A204.1 (cell line): ENCODE measurements around the gene NDUFC2.
"Not testable (repeated sequence)": the region's sequence is repeated elsewhere in the genome, so short reads cannot be mapped to it uniquely, and the experiment has no call there.

ENCODE experiments used
- FAIRE-seq: peaks from 2 replicates; lab custom pipeline; 2012; peaks lifted over from hg19 to GRCh38; lab: Jason Lieb, UNC

The NDUFC2 gene

GRCh38 chr11:78080084-78080817, 589 bp upstream of the NDUFC2 start:
- FAIRE-seq: no peak

DNA sequence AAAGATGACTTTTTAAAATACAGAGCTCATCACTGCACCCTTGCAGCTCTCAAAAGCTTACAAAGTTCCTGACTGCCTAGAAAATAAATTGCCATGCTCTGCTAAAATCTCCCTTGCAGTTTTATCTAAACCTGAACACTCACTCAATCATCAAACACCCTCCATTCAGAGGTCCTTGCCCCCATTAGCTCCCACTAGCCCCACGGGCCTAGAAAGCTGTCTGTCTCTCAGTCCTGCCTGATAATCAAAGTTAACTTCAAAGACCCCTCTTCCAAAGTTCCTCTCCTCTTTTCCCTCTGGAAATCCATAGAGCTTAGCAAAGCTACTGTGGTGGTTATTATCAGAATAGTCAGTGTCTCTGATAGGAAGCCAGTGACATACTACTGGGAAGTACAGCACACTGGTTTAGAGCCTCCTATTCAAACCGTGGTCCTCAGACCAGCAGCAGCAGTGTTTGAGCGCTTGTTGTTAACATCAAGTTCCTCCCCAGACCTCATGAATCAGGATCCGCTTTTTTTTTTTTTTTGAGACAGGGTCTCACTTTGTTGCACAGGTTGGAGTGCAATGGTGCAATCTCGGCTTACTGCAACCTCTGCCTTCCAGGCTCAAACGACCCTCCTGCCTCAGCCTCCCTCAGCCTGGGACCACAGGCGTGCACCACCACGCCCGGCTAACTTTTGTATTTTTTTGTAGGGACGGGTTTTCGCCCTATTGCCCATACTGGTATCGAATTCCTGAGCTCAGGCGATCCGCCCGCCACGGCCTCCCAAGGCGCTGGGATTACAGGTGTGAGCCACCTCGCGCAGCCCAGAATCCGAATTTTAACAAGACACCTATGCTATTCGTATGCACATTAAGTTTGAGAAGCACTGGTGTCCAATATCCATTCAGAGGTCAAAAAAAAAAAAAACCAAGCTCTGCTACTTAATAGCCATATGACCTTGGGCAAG, 1.2 kb downstream of the NDUFC2 start:
- FAIRE-seq: no peak

GRCh38 chr11:78077592-78077991, 2.1 kb downstream of the NDUFC2 start:
- FAIRE-seq: not testable (repeated sequence)

DNA sequence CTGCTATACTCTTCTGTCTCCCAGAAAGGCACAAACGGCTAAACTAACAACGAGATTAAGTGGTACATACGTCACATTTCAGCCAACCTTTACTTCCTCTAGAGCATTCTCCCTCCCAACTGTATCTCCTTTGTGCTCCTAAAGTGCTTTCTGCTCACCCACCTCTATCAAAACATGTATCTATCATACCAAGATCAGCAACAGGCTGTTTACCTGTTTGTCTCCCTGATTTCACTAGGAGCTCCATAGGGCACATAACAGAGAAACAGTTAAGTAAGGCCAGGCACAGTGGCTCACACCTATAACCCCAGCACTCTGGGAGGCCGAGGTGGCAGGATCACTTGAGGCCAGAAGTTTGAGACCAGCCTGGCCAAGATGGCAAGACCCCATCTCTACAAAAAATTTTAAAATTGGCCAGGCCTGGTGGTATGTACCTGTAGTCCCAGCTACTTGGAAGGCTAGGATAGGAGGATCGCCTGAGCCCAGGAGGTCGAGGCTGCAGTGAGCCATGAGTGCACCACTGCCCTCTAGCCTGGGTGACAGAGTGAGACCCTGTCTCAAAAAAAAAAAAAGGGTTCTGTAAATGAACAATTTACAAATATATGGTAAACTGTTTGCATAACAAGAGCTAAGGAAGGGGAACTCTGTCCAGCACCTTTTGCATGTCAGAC, 2.8 kb downstream of the NDUFC2 start:
- FAIRE-seq: no peak

- FAIRE-seq: no peak
Measured at GRCh38 chr11:78074756-78075155, 4.9 kb downstream of the NDUFC2 start.

- FAIRE-seq: no peak
Measured at GRCh38 chr11:78072455-78072854, 7.2 kb downstream of the NDUFC2 start.

DNA sequence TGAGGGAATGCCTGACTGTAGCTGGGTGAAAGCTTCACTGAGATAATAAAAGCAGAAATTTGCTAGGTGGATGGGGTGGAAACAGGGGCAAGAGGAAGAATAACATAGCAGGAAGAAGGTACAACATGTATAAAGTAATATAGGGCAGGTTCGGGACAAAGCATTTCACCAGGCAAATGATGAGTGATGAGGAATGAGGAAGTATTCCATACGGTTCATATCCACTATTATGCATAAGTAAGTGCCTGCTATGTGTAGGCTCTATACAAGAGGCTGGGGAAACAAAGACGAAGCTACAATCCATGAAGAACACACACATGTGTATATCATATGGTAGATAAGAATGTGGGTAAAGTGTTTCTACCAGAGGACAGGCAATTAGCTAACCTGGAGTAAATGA, 7.9 kb downstream of the NDUFC2 start:
- FAIRE-seq: no peak

GRCh38 chr11:78070621-78071020, 9.0 kb downstream of the NDUFC2 start:
- no peak for FAIRE-seq

- no peak for FAIRE-seq
Measured at GRCh38 chr11:78069465-78069864, 10.2 kb downstream of the NDUFC2 start.

DNA sequence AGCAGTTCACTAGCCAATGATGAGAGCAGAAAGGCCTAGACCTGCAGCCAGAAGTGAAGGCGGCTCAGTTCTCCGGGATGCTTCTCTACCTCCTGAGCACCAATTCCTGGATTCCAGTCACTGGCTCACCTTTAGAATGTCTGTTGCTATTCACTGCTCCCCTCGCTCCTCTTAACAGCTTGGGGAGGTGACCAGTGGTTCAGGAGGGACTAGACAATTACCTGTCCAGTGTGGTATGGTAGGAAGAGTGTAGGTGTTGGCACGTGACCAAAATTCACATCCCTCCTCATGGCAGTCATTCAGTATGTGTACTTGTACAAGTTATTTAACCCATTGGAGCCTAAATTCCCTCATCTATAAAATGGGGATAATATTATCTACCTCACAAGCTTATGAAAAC, 12.0 kb downstream of the NDUFC2 start:
- FAIRE-seq: no peak

DNA sequence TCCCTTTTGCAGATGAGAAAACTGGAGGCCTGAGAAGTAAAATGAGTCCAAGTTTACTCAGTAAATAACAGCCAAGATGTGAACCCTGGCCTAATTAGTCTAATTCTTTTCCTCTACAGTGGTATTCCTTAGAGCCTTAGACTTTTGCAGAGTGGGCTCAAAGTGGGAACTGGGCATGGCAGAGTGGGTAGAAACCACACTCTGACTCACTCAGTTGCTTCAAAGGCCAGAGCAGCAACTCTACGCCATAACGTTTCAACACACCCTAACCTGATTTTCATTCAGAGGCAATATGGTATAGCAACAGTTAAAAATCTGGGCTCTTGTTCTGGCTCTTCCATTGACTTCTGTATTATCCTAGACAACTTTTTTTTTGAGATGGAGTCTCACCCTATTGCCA, 13.2 kb downstream of the NDUFC2 start:
- FAIRE-seq: no peak

GRCh38 chr11:78065203-78065602, 14.5 kb downstream of the NDUFC2 start:
- no peak for FAIRE-seq

DNA sequence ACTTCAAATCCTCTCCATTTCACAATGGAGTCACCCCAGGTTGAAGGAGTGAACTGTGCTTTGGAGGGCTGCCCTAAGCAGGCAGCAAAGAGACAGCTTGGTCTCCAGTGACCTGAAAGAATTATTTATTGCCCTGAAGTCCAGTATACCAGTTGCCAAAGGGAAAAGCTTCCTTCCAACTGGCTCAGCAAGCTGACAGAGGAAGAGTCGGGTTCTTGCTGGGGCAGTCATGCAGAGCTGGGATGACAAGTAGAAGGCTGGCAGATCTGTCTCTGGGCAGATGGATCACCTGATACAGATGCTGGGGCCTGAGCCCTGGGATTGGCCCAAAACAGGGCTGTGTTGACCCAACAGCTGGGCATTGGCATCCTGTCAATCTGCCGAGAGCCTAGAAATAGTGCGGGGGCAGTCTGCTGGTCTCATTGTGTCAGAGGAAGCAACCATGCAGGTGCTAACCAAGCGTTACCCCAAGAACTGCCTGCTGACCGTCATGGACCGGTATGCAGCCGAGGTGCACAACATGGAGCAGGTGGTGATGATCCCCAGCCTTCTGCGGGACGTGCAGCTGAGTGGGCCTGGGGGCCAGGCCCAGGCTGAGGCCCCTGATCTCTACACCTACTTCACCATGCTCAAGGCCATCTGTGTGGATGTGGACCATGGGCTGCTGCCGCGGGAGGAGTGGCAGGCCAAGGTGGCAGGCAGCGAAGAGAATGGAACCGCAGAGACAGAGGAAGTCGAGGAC, 16.1 kb downstream of the NDUFC2 start, which contains the start of gene THRSP:
Gene THRSP (plus strand): TSS at position 422 of the 742 bp plus-strand sequence. CDS start 21 bp downstream, at position 443.
- FAIRE-seq: no peak

GRCh38 chr11:78062671-78063070, 17.0 kb downstream of the NDUFC2 start:
- FAIRE-seq: no peak

DNA sequence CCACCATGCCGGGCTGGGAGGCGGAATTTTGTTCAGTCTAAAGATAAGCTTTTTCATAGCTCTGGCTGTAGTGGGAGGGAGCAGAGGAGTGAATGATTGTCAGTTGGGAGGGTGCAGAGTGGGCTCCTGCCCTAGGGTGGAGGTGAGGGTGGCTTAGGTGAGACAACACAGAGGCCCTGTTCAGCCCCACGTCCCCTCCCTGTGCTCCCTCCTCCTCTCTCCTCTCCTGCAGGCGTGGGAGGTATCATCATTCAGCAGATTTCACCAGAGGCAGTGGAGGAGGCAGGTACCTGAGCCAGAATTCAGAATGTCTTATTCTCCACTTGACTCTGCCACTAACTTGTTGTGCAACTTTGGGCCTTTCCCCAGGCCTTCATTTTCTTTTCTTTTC, 17.7 kb downstream of the NDUFC2 start:
- no peak for FAIRE-seq

DNA sequence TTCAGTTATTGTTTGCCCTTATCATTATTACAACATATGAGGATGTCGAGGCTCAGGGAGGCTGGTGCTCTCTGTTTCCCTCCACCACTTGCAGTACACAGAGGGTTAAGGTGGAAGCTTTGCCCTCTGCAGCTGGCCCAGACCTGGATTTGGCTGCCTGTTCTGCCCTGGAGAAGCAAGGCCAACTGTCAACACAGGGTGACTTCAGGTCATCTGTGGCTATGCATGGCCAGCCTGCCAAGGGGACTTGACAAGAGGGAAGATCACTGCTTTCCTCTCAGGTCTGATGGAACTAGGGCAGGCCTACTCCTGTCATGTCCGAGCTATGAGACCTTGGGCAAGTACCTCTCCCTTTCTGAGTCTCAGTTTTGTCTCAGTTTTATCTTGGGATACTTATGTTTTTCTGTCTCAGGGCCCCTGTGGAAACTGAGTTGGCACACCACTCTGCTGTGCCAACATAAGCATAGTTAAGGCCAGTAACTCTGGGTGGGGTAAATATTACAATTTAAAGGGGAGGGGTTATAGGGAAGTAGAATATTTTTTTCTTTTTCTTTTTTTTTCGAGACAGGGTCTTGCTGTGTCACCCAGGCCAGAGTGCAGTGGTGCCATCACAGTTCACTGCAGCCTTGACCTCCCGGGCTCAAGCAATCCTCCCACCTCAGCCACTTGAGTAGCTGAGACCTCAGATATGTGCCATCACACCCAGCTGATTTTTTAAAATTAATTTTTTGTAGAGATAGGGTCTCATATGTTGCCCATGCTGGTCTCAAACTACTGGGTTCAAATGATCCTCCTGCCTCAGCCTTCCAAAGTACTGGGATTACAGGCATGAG, 18.4 kb downstream of the NDUFC2 start:
- FAIRE-seq: no peak

DNA sequence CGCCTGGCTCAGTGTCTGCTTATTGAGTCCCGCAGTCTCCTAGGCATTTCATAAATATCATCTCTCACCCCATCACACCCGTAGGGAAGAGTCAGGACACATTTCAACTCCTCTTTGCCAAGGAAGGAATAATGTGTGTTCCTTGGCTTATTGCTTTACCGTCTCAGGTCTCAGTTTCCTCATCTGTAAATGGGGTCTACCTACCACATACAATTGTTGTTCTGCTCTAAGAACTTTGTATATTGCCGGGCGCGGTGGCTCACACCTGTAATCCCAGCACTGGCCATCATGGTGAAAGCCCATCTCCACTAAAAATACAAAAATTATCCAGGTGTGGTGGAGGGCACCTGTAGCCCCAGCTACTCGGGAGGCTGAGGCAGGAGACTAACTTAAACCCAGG, 19.1 kb downstream of the NDUFC2 start:
- no peak for FAIRE-seq

DNA sequence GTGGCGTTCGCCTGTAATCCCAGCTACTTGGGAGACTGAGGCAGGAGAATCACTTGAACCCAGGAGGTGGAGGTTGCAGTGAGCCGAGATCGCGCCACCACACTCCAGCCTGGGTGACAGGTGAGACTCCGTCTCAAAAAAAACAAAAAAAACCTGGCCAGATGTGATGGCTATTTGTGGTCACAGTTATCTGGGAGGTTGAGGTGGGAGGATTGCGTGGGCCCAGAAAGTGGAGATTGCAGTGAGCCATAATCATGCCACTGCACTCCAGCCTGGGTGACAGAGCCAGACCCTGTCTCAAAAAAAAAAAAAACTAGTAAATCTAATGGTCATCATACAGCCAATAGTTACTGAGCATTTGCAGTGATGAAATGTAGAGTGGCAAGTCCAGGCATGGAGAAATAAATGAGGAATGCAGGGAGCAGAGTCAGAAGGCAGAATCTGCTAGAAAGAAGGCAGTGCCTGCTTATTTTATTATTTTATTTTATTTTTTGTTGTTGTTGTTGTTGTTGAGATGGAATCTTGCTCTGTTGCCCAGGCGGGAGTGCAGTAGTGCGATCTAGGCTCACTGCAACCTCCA, 19.8 kb downstream of the NDUFC2 start:
- not testable (repeated sequence) for FAIRE-seq

GRCh38 chr11:78057462-78058055, 22.1 kb downstream of the NDUFC2 start:
- FAIRE-seq: no peak

DNA sequence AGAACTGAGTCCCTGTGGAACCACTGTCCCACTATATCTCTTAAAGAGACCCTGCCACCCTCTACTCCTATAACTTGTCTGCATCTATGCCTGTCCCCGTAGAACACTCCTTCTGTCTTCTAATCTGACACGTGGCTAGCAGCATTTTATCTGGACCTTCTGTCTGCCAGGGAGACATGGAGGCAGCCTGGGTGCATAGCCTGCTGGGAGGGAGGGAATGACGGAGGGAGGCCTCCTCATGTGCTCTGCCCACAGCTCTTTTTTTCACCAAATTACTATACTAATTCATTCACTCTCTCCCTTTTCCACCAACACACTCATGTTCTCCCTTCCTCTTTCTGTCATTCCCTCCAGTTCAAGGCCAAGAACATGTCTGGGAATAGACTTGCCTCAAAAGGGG, 23.6 kb downstream of the NDUFC2 start:
- FAIRE-seq: no peak
